T-cell (primary cell): ENCODE results near the gene MCCC1. TPM values are rescaled to one million over a fixed set of nuclear protein-coding genes. Genes with fewer than 3 reads are reported as not detected.

ENCODE experiments used
- total RNA-seq, 35 experiments: library from RNA in 6 of 35; stranded (reverse) in 6 of 35; fragments of 120-200 nt in 1 of 35; gene quantifications; one replicate each; pipeline versions ENCODE4 v1.2.1 to v1.2.4 and lab custom pipeline; 2013 to 2026

MCCC1 gene
- total RNA-seq, 5 donors from 2014 or later (not counting 1 experiment from before 2014, with no cell fraction given), result 18.1 to 33.1 (median 26.0) TPM

Other genes starting within 250 kb of the MCCC1 start
- 10 to 100 TPM; 29.2 to 38.3 (median 33.2) TPM for gene DCUN1D1, start 119.0 kb downstream of the MCCC1 start, total RNA-seq
- 1 to 10 TPM in 4 of 5 donors, under 1 TPM in 1; 0.72 to 3.4 (median 2.4) TPM for gene LAMP3, start 63.2 kb upstream of the MCCC1 start, total RNA-seq
- under 1 TPM; 0.16 to 0.92 (median 0.55) TPM for gene B3GNT5, start 153.8 kb upstream of the MCCC1 start, total RNA-seq